SK-N-SH (cell line): ENCODE data around the gene ARL3. TPM values are rescaled to one million over a fixed set of nuclear protein-coding genes. Genes with fewer than 3 reads are reported as not detected.

Source experiments
- CTCF ChIA-PET: fragments of 300-600, 350-600 bp; formaldehyde crosslinking; extraction: SDS; loops from one replicate; lab custom pipeline; 2021; lab: Yijun Ruan, JAX
- POLR2A ChIA-PET: fragments of 350-600 bp; sonication (Branson Sonifier 250); formaldehyde crosslinking; extraction: SDS; loops from one replicate; lab custom pipeline; 2020; ENCODE audit warnings: antibody characterized with exemption, inconsistent platforms; lab: Yijun Ruan, JAX
- DNase-seq: peaks from one replicate; pipeline ENCODE4 v3.0.0; 2012
- H2AFZ ChIP-seq: fragments of 200-600 bp; sonication (generic); 2 replicates; pipeline ENCODE4 v1.8.1; 2016; ENCODE audit warnings: antibody characterized with exemption, mild to moderate bottlenecking, low read depth
- H3F3A ChIP-seq: fragments of 200-600 bp; sonication (generic); replicated peaks from 2 replicates; pipeline ENCODE3; 2016; ENCODE audit warnings: antibody characterized with exemption, mild to moderate bottlenecking; ENCODE audit not compliant: insufficient read depth
- H3K27ac ChIP-seq, 2 experiments: fragments of 200-500 bp in 1 of 2; fragments of 200-600 bp in 1 of 2; sonication (Bioruptor generic) in 1 of 2; sonication (generic), shearing (Covaris generic) in 1 of 2; 2 replicates each; pipeline versions ENCODE4 v1.5.1 to v1.6.1; 2014 to 2016; ENCODE audit warnings: low read depth in 2 of 2, inconsistent platforms in 1 of 2, low read length in 1 of 2, mild to moderate bottlenecking in 1 of 2, mixed read lengths in 1 of 2
- H3K27me3 ChIP-seq: fragments of 200-600 bp; sonication (generic), shearing (Covaris generic); 2 replicates; pipeline ENCODE4 v1.6.1; 2016; ENCODE audit warnings: mixed run types; ENCODE audit not compliant: insufficient read depth
- H3K36me3 ChIP-seq, 2 experiments: fragments of 200-500 bp in 1 of 2; fragments of 200-600 bp in 1 of 2; sonication (Bioruptor generic) in 1 of 2; sonication (generic) in 1 of 2; replicated peaks in 1 of 2; 2 replicates each; pipeline versions ENCODE3 to v1.5.1; 2014 to 2016; ENCODE audit warnings: low read length in 1 of 2, mild to moderate bottlenecking in 1 of 2; ENCODE audit not compliant: insufficient read depth in 2 of 2, control insufficient read depth in 1 of 2
- H3K4me1 ChIP-seq, 2 experiments: fragments of 200-500 bp in 1 of 2; fragments of 200-600 bp in 1 of 2; sonication (Bioruptor generic) in 1 of 2; sonication (generic), shearing (Covaris generic) in 1 of 2; 2 replicates each; pipeline versions ENCODE4 v1.5.1 to v1.6.1; 2014 to 2016; ENCODE audit warnings: low read depth in 1 of 2, low read length in 1 of 2, mixed run types in 1 of 2; ENCODE audit not compliant: insufficient read depth in 2 of 2, control insufficient read depth in 1 of 2
- H3K4me2 ChIP-seq: fragments of 200-600 bp; sonication (generic), shearing (Covaris generic); 2 replicates; pipeline ENCODE4 v1.6.1; 2017; ENCODE audit warnings: mixed run types
- H3K4me3 ChIP-seq, 2 experiments: fragments of 200-500 bp in 1 of 2; fragments of 200-600 bp in 1 of 2; sonication (Bioruptor generic) in 1 of 2; sonication (generic), shearing (Covaris generic) in 1 of 2; 2 replicates each; pipeline versions ENCODE4 v1.5.1 to v1.8.1; 2014 to 2016; ENCODE audit warnings: low read depth in 2 of 2, inconsistent platforms in 1 of 2, low read length in 1 of 2, mild to moderate bottlenecking in 1 of 2, mixed read lengths in 1 of 2, moderate library complexity in 1 of 2
- H3K79me2 ChIP-seq: fragments of 200-600 bp; sonication (generic); 2 replicates; pipeline ENCODE4 v1.8.1; 2017; ENCODE audit warnings: mild to moderate bottlenecking; ENCODE audit not compliant: insufficient read depth
- H3K9ac ChIP-seq: fragments of 200-600 bp; sonication (generic); 2 replicates; pipeline ENCODE4 v1.6.1; 2017; ENCODE audit warnings: mixed run types
- H3K9me2 ChIP-seq: fragments of 200-600 bp; sonication (generic); 2 replicates; pipeline ENCODE4 v1.6.1; 2017; ENCODE audit warnings: mixed run types
- H3K9me3 ChIP-seq: fragments of 200-600 bp; sonication (generic); 2 replicates; pipeline ENCODE4 v1.6.1; 2017; ENCODE audit warnings: mixed run types, mild to moderate bottlenecking, moderate library complexity
- H4K20me1 ChIP-seq: fragments of 200-600 bp; sonication (generic); 2 replicates; pipeline ENCODE4 v1.6.1; 2017; ENCODE audit warnings: mild to moderate bottlenecking, mixed run types; ENCODE audit not compliant: insufficient read depth
- EP300 ChIP-seq, 2 experiments: IDR thresholded peaks; 2 replicates each; pipeline versions ENCODE4 v1.4.0 to v1.6.1; 2012; ENCODE audit warnings: borderline replicate concordance in 1 of 2, low read depth in 1 of 2, low read length in 1 of 2
- FOXJ3 ChIP-seq: sonication (generic); formaldehyde crosslinking; IDR thresholded peaks from 2 replicates; pipeline ENCODE4 v1.5.1; 2020; ENCODE audit warnings: mild to moderate bottlenecking, missing genetic modification reagents
- FOXM1 ChIP-seq: IDR thresholded peaks from 2 replicates; pipeline ENCODE4 v1.4.0; 2012; ENCODE audit warnings: low read depth, mild to moderate bottlenecking
- GABPA ChIP-seq: IDR thresholded peaks from 2 replicates; pipeline ENCODE4 v1.4.0; 2012; ENCODE audit warnings: low read depth, mild to moderate bottlenecking
- GATA2 ChIP-seq: sonication (generic); formaldehyde crosslinking; IDR thresholded peaks from 2 replicates; pipeline ENCODE4 v1.5.0; 2020; ENCODE audit warnings: mild to moderate bottlenecking, missing genetic modification reagents
- IRF3 ChIP-seq: fragments of 150-350 bp; IDR thresholded peaks from 2 replicates; pipeline ENCODE4 v1.6.1; 2016; ENCODE audit warnings: mild to moderate bottlenecking, low read depth, low read length
- MAX ChIP-seq: IDR thresholded peaks from 2 replicates; pipeline ENCODE4 v1.4.0; 2012; ENCODE audit warnings: low read depth
- PBX3 ChIP-seq: IDR thresholded peaks from 2 replicates; pipeline ENCODE4; 2012
- POLR2AphosphoS5 ChIP-seq: IDR thresholded peaks from 2 replicates; pipeline ENCODE4 v1.6.1; 2012; ENCODE audit warnings: low read depth, low read length
- REST ChIP-seq: IDR thresholded peaks from 2 replicates; pipeline ENCODE4 v1.6.1; 2012; ENCODE audit warnings: mild to moderate bottlenecking, low read depth, low read length, moderate library complexity
- SIN3A ChIP-seq: IDR thresholded peaks from 2 replicates; pipeline ENCODE4 v1.6.1; 2012; ENCODE audit warnings: low read depth, mild to moderate bottlenecking, low read length, moderate library complexity, borderline replicate concordance
- TAF1 ChIP-seq: IDR thresholded peaks from 2 replicates; pipeline ENCODE4 v1.6.1; 2012; ENCODE audit warnings: low read depth, mild to moderate bottlenecking, low read length, moderate library complexity, borderline replicate concordance
- USF1 ChIP-seq: IDR thresholded peaks from 2 replicates; pipeline ENCODE4 v1.4.0; 2012; ENCODE audit warnings: low read depth, borderline replicate concordance
- WGBS: methylation state at CpG from one replicate; pipeline ENCODE4 v1.1.6; 2017; ENCODE audit warnings: low lambda C conversion rate; 5-methylcytosine and 5-hydroxymethylcytosine counted together
- polyA plus RNA-seq, 3 experiments: library from polyadenylated mRNA; depleted of rRNA; stranded (reverse); fragments of >200 nt; gene quantifications; 2 replicates each; pipeline ENCODE4 v1.2.3, GENCODE V29; 2012

ARL3 gene
- polyA plus RNA-seq, 1 of the 3 experiments (the other 2 are of a cell fraction): 11.2 TPM

- no peak for DNase-seq
- POLR2A ChIA-PET: no interaction called here
These were observed 1.7 kb upstream of the ARL3 start for GRCh38 chr10:102715880-102716279.

More at GRCh38 chr10:102715880-102716279, 1.7 kb upstream of the ARL3 start:
- Histone ChIP-seq H3F3A (peaks cover 9% of the 10 kb centered on the region), H3K9me2 (no peaks in the 10 kb centered on the region), H3K9ac (no peak overlapping the region), H4K20me1 (no peaks in the 10 kb centered on the region), H2AFZ (no peak overlapping the region), H3K27ac (no peak overlapping the region), H3K4me1 (peaks cover 12 to 18% of the 10 kb centered on the region in 2 experiments; a peak in 3 of 4 replicates), H3K9me3 (no peaks in the 10 kb centered on the region), H3K79me2 (peaks cover 39% of the 10 kb centered on the region), H3K27me3 (no peaks in the 10 kb centered on the region), H3K4me2 (no peak overlapping the region), H3K4me3 (no peak overlapping the region)
- CTCF ChIA-PET: interaction anchor here (0.7 to 11.2 kb wide), 3 partner anchors 18 to 201 kb away, joined by 3 to 123 read pairs (median 3); no protein-coding TSS in a partner anchor
- no peak for TF ChIP-seq USF1
- TF ChIP-seq MAX: no peak
- TF ChIP-seq EP300 (IDR thresholded peaks at IDR 0.05; ENCODE audit: borderline replicate concordance in 1 of 2, low read depth in 1 of 2, low read length in 1 of 2): no peak
- TF ChIP-seq FOXJ3 (CRISPR knock-in tag): no peak
- no peak for TF ChIP-seq TAF1
- TF ChIP-seq GATA2 (CRISPR knock-in tag): no peak
- no peak for TF ChIP-seq SIN3A
- no peak for TF ChIP-seq IRF3
- no peak for TF ChIP-seq GABPA
- TF ChIP-seq REST: no peak
- no peak for TF ChIP-seq POLR2AphosphoS5
- TF ChIP-seq FOXM1: no peak
- no peak for TF ChIP-seq PBX3
- TF ChIP-seq, all 33 proteins: peak for 0
- peaks cover 0 to 3% of the 10 kb centered on the region in 2 experiments for H3K36me3 ChIP-seq
- 100% methylated on average over 1 of the region's 1 CpG for WGBS
